HCT116 (cell line): ENCODE results near the gene CSNK1G1. TPM values are rescaled to one million over a fixed set of nuclear protein-coding genes. Genes with fewer than 3 reads are reported as not detected.
A peak's percentile ranks its signal among the peaks of the same experiment; 100 is the strongest.

Experiments
- ATAC-seq: fragments of 200-7000 bp; cut with Tn5 transposase; 2 replicates; pipeline ENCODE4 v1.9.1; 2020; ENCODE audit warnings: mild to moderate bottlenecking, moderate library complexity
- BruUV-seq: library from RNA; stranded (reverse); fragments of 400-500 nt; replicated peaks from 2 replicates; lab custom pipeline; 2021; lab: Mats Ljungman, UMichigan
- CTCF ChIA-PET: fragments of 300-600 bp; sonication (Branson Sonifier 250); formaldehyde crosslinking; loops from one replicate; lab custom pipeline; 2021; ENCODE audit warnings: antibody characterized with exemption; lab: Charles Lee
- POLR2A ChIA-PET: fragments of 300-600, 350-600 bp; sonication (Branson Sonifier 250); formaldehyde crosslinking; loops from one replicate; lab custom pipeline; 2021; ENCODE audit warnings: antibody characterized with exemption; lab: Charles Lee
- RAD21 ChIA-PET, 2 experiments: fragments of 300-600 bp; sonication (Branson Sonifier 250); formaldehyde crosslinking; loops; one replicate each; lab custom pipeline; 2023; ENCODE audit warnings: low total read pairs in 2 of 2; ENCODE audit not compliant: uncharacterized antibody in 2 of 2, unreplicated experiment in 2 of 2, low non-redundant PET in 1 of 2; lab: Charles Lee
- DNase-seq: peaks from one replicate; pipeline ENCODE4 v3.0.0-alpha.2; 2010; ENCODE audit warnings: low read depth, low spot score
- H2AFZ ChIP-seq: fragments of 200-600 bp; shearing (Covaris generic), sonication (generic); 2 replicates; pipeline ENCODE4 v1.6.1; 2017; ENCODE audit warnings: low read depth, mixed run types, mixed read lengths, antibody characterized with exemption, low read length; ENCODE audit not compliant: poor library complexity, severe bottlenecking
- H3K27ac ChIP-seq: 2 replicates; pipeline ENCODE4 v1.5.1; 2012; ENCODE audit warnings: low read depth, low read length
- H3K27me3 ChIP-seq: fragments of 200-600 bp; sonication (generic); 2 replicates; pipeline ENCODE4 v1.6.1; 2016; ENCODE audit warnings: mixed run types, low read length, mixed read lengths; ENCODE audit not compliant: insufficient read depth
- H3K36me3 ChIP-seq, 2 experiments: fragments of 200-500 bp in 1 of 2; fragments of 200-600 bp in 1 of 2; sonication (Bioruptor generic) in 1 of 2; sonication (generic) in 1 of 2; 2 replicates each; pipeline versions ENCODE4 v1.5.1 to v1.6.1; 2014 to 2016; ENCODE audit warnings: low read length in 2 of 2, inconsistent platforms in 1 of 2, mixed read lengths in 1 of 2, mixed run types in 1 of 2; ENCODE audit not compliant: insufficient read depth in 2 of 2, control insufficient read depth in 1 of 2
- H3K4me1 ChIP-seq, 2 experiments: fragments of 200-600 bp in 1 of 2; sonication (generic) in 1 of 2; 2 replicates each; pipeline versions ENCODE4 v1.5.1 to v1.6.1; 2012 to 2017; ENCODE audit warnings: low read length in 2 of 2, inconsistent platforms in 1 of 2, mild to moderate bottlenecking in 1 of 2, mixed read lengths in 1 of 2, mixed run types in 1 of 2, moderate library complexity in 1 of 2; ENCODE audit not compliant: insufficient read depth in 2 of 2, control insufficient read depth in 1 of 2
- H3K4me2 ChIP-seq: fragments of 200-600 bp; sonication (generic); 2 replicates; pipeline ENCODE4 v1.6.1; 2017; ENCODE audit warnings: mixed run types, low read length, mixed read lengths
- H3K4me3 ChIP-seq, 2 experiments: fragments of 200-600 bp in 1 of 2; sonication (generic) in 1 of 2; replicated peaks in 1 of 2; 2 replicates each; pipeline ENCODE4 v1.5.1; 2011 to 2016; ENCODE audit warnings: low read length in 2 of 2, control low read depth in 1 of 2, low read depth in 1 of 2, mild to moderate bottlenecking in 1 of 2, mixed read lengths in 1 of 2, mixed run types in 1 of 2
- H3K79me2 ChIP-seq: fragments of 200-600 bp; sonication (generic); 2 replicates; pipeline ENCODE4 v1.6.1; 2017; ENCODE audit warnings: mild to moderate bottlenecking, mixed run types, low read length, moderate library complexity, mixed read lengths; ENCODE audit not compliant: insufficient read depth
- H3K9ac ChIP-seq: fragments of 200-600 bp; sonication (generic); 2 replicates; pipeline ENCODE4 v1.6.1; 2016; ENCODE audit warnings: low read length, mixed read lengths
- H3K9me2 ChIP-seq: fragments of 200-600 bp; sonication (generic), shearing (Covaris generic); 2 replicates; pipeline ENCODE4 v1.6.1; 2017; ENCODE audit warnings: mixed run types, mild to moderate bottlenecking, moderate library complexity; ENCODE audit not compliant: insufficient read depth
- H3K9me3 ChIP-seq, 2 experiments: fragments of 200-500 bp in 1 of 2; fragments of 200-600 bp in 1 of 2; sonication (Bioruptor generic) in 1 of 2; sonication (generic) in 1 of 2; 2 replicates each; pipeline ENCODE4 v1.6.1; 2014 to 2017; ENCODE audit warnings: low read length in 2 of 2, mixed read lengths in 2 of 2, inconsistent platforms in 1 of 2, low read depth in 1 of 2, mild to moderate bottlenecking in 1 of 2, mixed run types in 1 of 2, moderate library complexity in 1 of 2; ENCODE audit not compliant: control insufficient read depth in 1 of 2, insufficient read depth in 1 of 2
- H4K20me1 ChIP-seq: fragments of 200-600 bp; sonication (generic), shearing (Covaris generic); 2 replicates; pipeline ENCODE4 v1.6.1; 2017; ENCODE audit warnings: mixed run types, mild to moderate bottlenecking, moderate library complexity; ENCODE audit not compliant: insufficient read depth
- ATF3 ChIP-seq: IDR thresholded peaks from 2 replicates; pipeline ENCODE4 v1.6.1; 2012
- CBX3 ChIP-seq: IDR thresholded peaks from 2 replicates; pipeline ENCODE4 v1.6.1; 2012; ENCODE audit warnings: low read depth
- EGR1 ChIP-seq: IDR thresholded peaks from 2 replicates; pipeline ENCODE4 v1.6.1; 2012; ENCODE audit warnings: low read depth
- ELF1 ChIP-seq: IDR thresholded peaks from 2 replicates; pipeline ENCODE4 v1.6.1; 2012; ENCODE audit warnings: low read depth, borderline replicate concordance
- EZH2phosphoT487 ChIP-seq: fragments of 200-600 bp; IDR thresholded peaks from 2 replicates; pipeline ENCODE4 v1.6.1; 2018; ENCODE audit warnings: antibody characterized with exemption, borderline replicate concordance
- FOSL1 ChIP-seq: IDR thresholded peaks from 2 replicates; pipeline ENCODE4 v1.6.1; 2012; ENCODE audit warnings: low read depth
- JUND ChIP-seq: IDR thresholded peaks from 2 replicates; pipeline ENCODE4 v1.6.1; 2012
- SIN3A ChIP-seq: IDR thresholded peaks from 2 replicates; pipeline ENCODE4 v1.6.1; 2012; ENCODE audit warnings: low read depth
- SRF ChIP-seq: IDR thresholded peaks from 2 replicates; pipeline ENCODE4 v1.6.1; 2012; ENCODE audit warnings: low read depth
- YY1 ChIP-seq: IDR thresholded peaks from 2 replicates; pipeline ENCODE4 v1.6.1; 2011; ENCODE audit warnings: low read length, low read depth, moderate library complexity, mild to moderate bottlenecking; ENCODE audit not compliant: insufficient replicate concordance; ENCODE audit errors: extremely low read depth
- ZBTB33 ChIP-seq: IDR thresholded peaks from 2 replicates; pipeline ENCODE4 v1.6.1; 2011; ENCODE audit warnings: mild to moderate bottlenecking, low read length, moderate library complexity; ENCODE audit not compliant: insufficient replicate concordance; ENCODE audit errors: extremely low read depth
- intact Hi-C: fragments of 100-400 bp; cut with micrococcal nuclease; formaldehyde crosslinking; loops from 2 replicates; pipeline ENCODE4 v1.10.0; 2022
- total RNA-seq: library from RNA; stranded (reverse); gene quantifications from one replicate; pipeline ENCODE4 v1.2.1, GENCODE V29; 2021; ENCODE audit not compliant: unreplicated experiment

Gene CSNK1G1
- total RNA-seq, 1 experiment from 2014 or later = 21.1 TPM

DNA sequence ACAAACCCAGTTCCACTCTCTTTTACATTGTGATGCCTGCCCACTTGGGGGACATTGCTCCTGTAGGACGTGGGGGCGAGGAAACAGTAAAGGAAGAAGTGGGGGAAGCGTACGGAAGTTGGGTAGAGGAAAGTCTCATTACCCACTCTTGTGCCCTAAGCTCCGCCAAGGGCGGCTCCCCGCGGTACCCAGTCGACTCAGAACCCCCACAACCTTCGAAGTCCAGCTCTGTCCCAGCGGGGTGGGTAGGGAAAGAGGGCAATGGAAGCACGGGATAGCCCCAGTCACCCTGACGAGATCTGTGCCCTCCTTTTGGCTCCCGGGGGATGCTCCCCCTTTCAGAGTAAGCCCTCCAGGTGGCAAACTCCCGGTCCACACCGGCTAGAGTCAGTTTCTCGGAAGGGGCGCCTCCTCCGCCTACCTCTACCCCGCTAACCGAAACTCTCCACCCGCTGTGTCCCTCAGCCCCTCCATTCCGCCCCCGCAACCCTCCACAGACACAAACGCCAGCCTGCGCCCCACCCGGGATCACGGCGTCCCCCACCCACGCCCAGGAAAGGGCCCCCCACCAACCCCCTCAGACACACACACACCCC, 527 bp downstream of the CSNK1G1 start:
- BruUV-seq = TSS peak; percentile 69
- peak; percentile 32 for ATAC-seq
- DNase-seq = no peak
- Histone ChIP-seq H3K27me3 (no peaks in the 10 kb centered on the region), H3K9me3 (no peaks in the 10 kb centered on the region), H3K4me3 (peak overlapping the region; percentile 78 to 93), H3K4me2 (peak overlapping the region; percentile 93), H3K79me2 (peaks cover 53% of the 10 kb centered on the region)
- intact Hi-C loops = loop anchor here (5.0 kb wide), 1 partner anchor 203 kb away; the partner anchor contains the start of gene SNX22
- TF ChIP-seq ELF1 = no peak
- no peak for TF ChIP-seq EGR1
- TF ChIP-seq FOSL1 = no peak
- no peak for TF ChIP-seq JUND
- no peak for TF ChIP-seq ZBTB33
- no peak for TF ChIP-seq CBX3
- TF ChIP-seq YY1 = no peak
- TF ChIP-seq ATF3 = no peak
- TF ChIP-seq EZH2phosphoT487 = no peak
- no peak for TF ChIP-seq SIN3A
- TF ChIP-seq SRF = no peak
- TF ChIP-seq, all 23 proteins: peak for 0
- ChIA-PET CTCF (interaction anchor here (1.0 kb wide), 2 partner anchors 21 to 146 kb away, joined by 3 to 6 read pairs; no protein-coding TSS in a partner anchor), POLR2A (interaction anchor here (1.0 kb wide), 1 partner anchor 32 kb away, joined by 3 read pairs; the partner anchor contains the start of gene TRIP4), RAD21 (interaction anchor here in 1 of 2 experiments (1.0 kb wide), 1 partner anchor 192 kb away, joined by 3 read pairs; the partner anchor contains the start of gene PPIB)
- Histone ChIP-seq H3K27ac (peak overlapping the region; percentile 77), H3K9me2 (no peaks in the 10 kb centered on the region), H4K20me1 (0 out of 2 replicates have a peak, but pooled peaks cover 3% of the 10 kb centered on the region), H3K4me1 (peaks cover 9 to 19% of the 10 kb centered on the region in 2 experiments; a peak in 3 of 4 replicates), H3K36me3 (no peaks in the 10 kb centered on the region; a peak in 1 of 4 replicates), H2AFZ (no peak overlapping the region), H3K9ac (peak overlapping the region; percentile 87)
